GM12878 (cell line): ENCODE measurements around the gene LAMP1.

Experiments
- CBFB ChIP-seq: IDR thresholded peaks from 2 replicates; pipeline ENCODE4 v1.6.1; 2016; ENCODE audit warnings: antibody characterized with exemption, low read depth
- PBX3 ChIP-seq: IDR thresholded peaks from 2 replicates; pipeline ENCODE4 v1.6.1; 2011; ENCODE audit warnings: mild to moderate bottlenecking, low read depth, low read length, moderate library complexity; ENCODE audit not compliant: insufficient replicate concordance

- TF ChIP-seq CBFB = no peak
- no peak for TF ChIP-seq PBX3
Measured at GRCh38 chr13:113274721-113275120, 22.3 kb upstream of the LAMP1 start.
